Motor neuron (in vitro differentiated cells): ENCODE measurements around the gene CCS. TPM values are rescaled to one million over a fixed set of nuclear protein-coding genes. Genes with fewer than 3 reads are reported as not detected.

ENCODE experiments used
- ATAC-seq, 8 experiments: fragments of 200-7000 bp; cut with Tn5 transposase; replicated peaks in 6 of 8; 2 replicates each; pipeline ENCODE4 v1.8.0; 2021; ENCODE audit warnings: mild to moderate bottlenecking in 8 of 8, moderate library complexity in 8 of 8
- H3K27ac ChIP-seq, 2 donors: fragments of 250-450 bp; sonication (Bioruptor Pico); 2 replicates each; pipeline ENCODE4 v1.9.0; 2021; ENCODE audit warnings: antibody characterized with exemption in 2 of 2, mild to moderate bottlenecking in 2 of 2, moderate library complexity in 1 of 2
- H3K4me1 ChIP-seq, 2 donors: fragments of 250-450 bp; sonication (Bioruptor Pico); replicated peaks in 1 of 2; 2 replicates each; pipeline ENCODE4 v1.6.1; 2021; ENCODE audit warnings: antibody characterized with exemption in 2 of 2, mild to moderate bottlenecking in 2 of 2, moderate library complexity in 1 of 2
- H3K4me3 ChIP-seq, 5 donors: fragments of 250-450 bp; sonication (Bioruptor Pico); 2 replicates each; pipeline ENCODE4 v1.9.0; 2021; ENCODE audit warnings: antibody characterized with exemption in 5 of 5, mild to moderate bottlenecking in 5 of 5, moderate library complexity in 4 of 5
- WGBS, 10 experiments: fragments of 450-650 bp; shearing (Covaris generic); methylation state at CpG; one replicate each; pipeline ENCODE4 v1.0.0; 2022; 5-methylcytosine and 5-hydroxymethylcytosine counted together
- in situ Hi-C, 9 experiments: fragments of 400-800 bp; cut with MboI; loops; one replicate each; pipeline ENCODE4 v1.15.0; 2021; ENCODE audit warnings: low sequenced_read_pairs in 9 of 9, low pct_unique_long_range_greater_than_20kb in 2 of 9; ENCODE audit not compliant: unreplicated experiment in 9 of 9
- total RNA-seq, 8 experiments: library from RNA; unstranded; fragments of 300-600 nt; gene quantifications; 2 replicates each; pipeline versions ENCODE4 v1.2.3 to v1.2.4, GENCODE V29; 2022

CCS gene
- total RNA-seq, 8 experiments from 2014 or later = 29.6 to 61.9 (median 36.6) TPM

GRCh38 chr11:66607126-66607834, 14.3 kb downstream of the CCS start:
- H3K27ac ChIP-seq = no peak overlapping the region
- in situ Hi-C loops = no loop called here
- ATAC-seq = peak in 3 of 8 experiments; percentile 76 to 96 (median 94)
- no peaks in the 10 kb centered on the region for H3K4me1 ChIP-seq
- WGBS, 10 experiments = 0 to 100% (median 55%) methylated on average over 1 to 4 of the region's 8 CpGs; no CpG with 5 or more reads in 1 of the 10 experiments
- H3K4me3 ChIP-seq = no peak overlapping the region

GRCh38 chr11:66609721-66610617, 17.0 kb downstream of the CCS start:
- Histone ChIP-seq H3K27ac (no peak overlapping the region), H3K4me3 (no peak overlapping the region), H3K4me1 (no peaks in the 10 kb centered on the region)
- WGBS, 10 experiments = 0 to 93% (median 72%) methylated on average over 1 to 4 of the region's 4 CpGs; no CpG with 5 or more reads in 1 of the 10 experiments
- in situ Hi-C loops = no loop called here
- ATAC-seq = no peak

- in situ Hi-C loops = no loop called here
- peaks cover 3% of the 10 kb centered on the region in 2 donors for H3K4me1 ChIP-seq
- ATAC-seq = no peak
- 83 to 100% methylated on average over 1 of the region's 1 CpG; no CpG with 5 or more reads in 8 of the 10 experiments for WGBS, 10 experiments
- no peak overlapping the region for H3K27ac ChIP-seq
- H3K4me3 ChIP-seq = no peak overlapping the region
Observed at GRCh38 chr11:66612458-66612857, 19.5 kb downstream of the CCS start.

- H3K4me1 ChIP-seq = peaks cover 12 to 13% of the 10 kb centered on the region in 2 donors
- in situ Hi-C loops = no loop called here
- no peak overlapping the region for H3K4me3 ChIP-seq
- ATAC-seq = no peak
- 80 to 100% (median 91%) methylated on average over 2 to 7 of the region's 13 CpGs; no CpG with 5 or more reads in 5 of the 10 experiments for WGBS, 10 experiments
- H3K27ac ChIP-seq = no peak overlapping the region
Observed at GRCh38 chr11:66614073-66614472, 21.1 kb downstream of the CCS start.

- WGBS, 10 experiments = 0 to 2% (median 0%) methylated on average over 2 to 9 of the region's 90 CpGs; no CpG with 5 or more reads in 7 of the 10 experiments
- Histone ChIP-seq H3K4me1 (peaks cover 15% of the 10 kb centered on the region in 2 donors), H3K27ac (peak within 1 kb of the TSS; percentile 91 to 94), H3K4me3 (peak within 1 kb of the TSS; percentile 81 to 99 (median 86))
- peak; percentile 88 to 98 (median 95) for ATAC-seq
- in situ Hi-C loops = no loop called here
Observed at GRCh38 chr11:66616379-66617154, 23.6 kb downstream of the CCS start, which contains the start of gene RBM14. RBM14 (plus strand) TSS chr11:66616630; CDS start chr11:66616721, 91 bp downstream.

- Histone ChIP-seq H3K4me1 (peaks cover 15 to 18% of the 10 kb centered on the region in 2 donors), H3K27ac (peak overlapping the region; percentile 91 to 94), H3K4me3 (peak overlapping the region; percentile 81 to 99 (median 86))
- peak in 3 of 8 experiments; percentile 9 to 10 (median 9) for ATAC-seq
- 0 to 2% (median 0%) methylated on average over 1 to 16 of the region's 38 CpGs; no CpG with 5 or more reads in 2 of the 10 experiments for WGBS, 10 experiments
- in situ Hi-C loops = no loop called here
Observed at GRCh38 chr11:66617155-66617834, 24.3 kb downstream of the CCS start.

GRCh38 chr11:66619080-66619554, 26.1 kb downstream of the CCS start:
- 36 to 83% (median 60%) methylated on average over 1 to 4 of the region's 4 CpGs; no CpG with 5 or more reads in 1 of the 10 experiments for whole genome bisulfite sequencing, 10 experiments
- H3K27ac ChIP-seq = no peak overlapping the region
- H3K4me1 ChIP-seq = peaks cover 15 to 24% of the 10 kb centered on the region in 2 donors
- H3K4me3 ChIP-seq = peak overlapping the region in 4 of 5 donors; percentile 85 to 99 (median 87)
- in situ Hi-C loops = no loop called here
- ATAC-seq = peak in 3 of 8 experiments; percentile 0 to 7 (median 0)

- in situ Hi-C loops = no loop called here
- no peak overlapping the region for H3K27ac ChIP-seq
- H3K4me3 ChIP-seq = no peak overlapping the region
- H3K4me1 ChIP-seq = peaks cover 0 to 11% of the 10 kb centered on the region in 2 donors
- WGBS, 10 experiments = 13 to 98% (median 93%) methylated on average over 2 to 8 of the region's 16 CpGs; no CpG with 5 or more reads in 6 of the 10 experiments
- peak in 6 of 8 experiments; percentile 14 to 51 (median 40) for ATAC-seq
Observed at GRCh38 chr11:66624450-66624849, 31.5 kb downstream of the CCS start.

- WGBS, 10 experiments = 50 to 100% (median 95%) methylated on average over 1 to 9 of the region's 26 CpGs; no CpG with 5 or more reads in 4 of the 10 experiments
- in situ Hi-C loops = no loop called here
- Histone ChIP-seq H3K27ac (no peak overlapping the region), H3K4me1 (peaks cover 0 to 11% of the 10 kb centered on the region in 2 donors), H3K4me3 (no peak overlapping the region)
- peak in 5 of 8 experiments; percentile 13 to 34 (median 16) for ATAC-seq
Observed at GRCh38 chr11:66625041-66625751, 32.2 kb downstream of the CCS start.

- 72 to 100% (median 92%) methylated on average over 1 to 4 of the region's 9 CpGs; no CpG with 5 or more reads in 5 of the 10 experiments for WGBS, 10 experiments
- in situ Hi-C loops = no loop called here
- H3K4me1 ChIP-seq = peaks cover 0 to 11% of the 10 kb centered on the region in 2 donors
- H3K4me3 ChIP-seq = no peak overlapping the region
- ATAC-seq = peak in 4 of 8 experiments; percentile 7 to 24 (median 12)
- H3K27ac ChIP-seq = no peak overlapping the region
Observed at GRCh38 chr11:66625752-66626149, 32.8 kb downstream of the CCS start.

GRCh38 chr11:66626382-66626781, 33.4 kb downstream of the CCS start:
- 80 to 100% (median 95%) methylated on average over 1 to 9 of the region's 25 CpGs; no CpG with 5 or more reads in 3 of the 10 experiments for WGBS, 10 experiments

More at GRCh38 chr11:66626382-66626781, 33.4 kb downstream of the CCS start:
- in situ Hi-C loops = no loop called here
- ATAC-seq = no peak
- H3K4me3 ChIP-seq = no peak overlapping the region
- no peak overlapping the region for H3K27ac ChIP-seq
- H3K4me1 ChIP-seq = peaks cover 0 to 8% of the 10 kb centered on the region in 2 donors
